ENCODE measurements around the gene CTBP2.

- no peak for TF ChIP-seq POLR2A (IDR thresholded peaks at IDR 0.05; ENCODE audit: insufficient read depth in 1 of 2, low read depth in 2 of 2, low read length in 2 of 2)
- no peak for TF ChIP-seq ATF3 (CRISPR knock-in tag; IDR thresholded peaks at IDR 0.05)
- TF ChIP-seq FOXA1 (IDR thresholded peaks at IDR 0.05) = no peak
- no peak for TF ChIP-seq FOXA1 (CRISPR knock-in tag; IDR thresholded peaks at IDR 0.05)
- no peak for TF ChIP-seq DDIT3 (CRISPR knock-in tag; IDR thresholded peaks at IDR 0.05)
- TF ChIP-seq CTCF (CRISPR knock-in tag; IDR thresholded peaks at IDR 0.05) = no peak
- TF ChIP-seq JUNB (CRISPR knock-in tag; IDR thresholded peaks at IDR 0.05; ENCODE audit: borderline replicate concordance) = no peak
- TF ChIP-seq SETDB1 (CRISPR knock-in tag; IDR thresholded peaks at IDR 0.05; ENCODE audit: borderline replicate concordance) = no peak
These were observed 139.5 kb downstream of the CTBP2 start for GRCh38 chr10:125020871-125021270.

Data from HepG2 (cell line).